ENCODE data around the gene RTL1. TPM values are rescaled to one million over a fixed set of nuclear protein-coding genes. Genes with fewer than 3 reads are reported as not detected.

Gene RTL1
- total RNA-seq, 1 experiment from 2014 or later: not detected

- Histone ChIP-seq H2AK5ac (ENCODE audit: insufficient read length, low read length) (no peak overlapping the region), H3K9me3 (ENCODE audit: control insufficient read depth, low read depth, low read length) (no peaks in the 10 kb centered on the region), H3K9ac (ENCODE audit: extremely low read depth, insufficient read length, low read length) (no peak overlapping the region), H3K23me2 (ENCODE audit: insufficient read length, low read depth, low read length, poor library complexity, severe bottlenecking) (no peaks in the 10 kb centered on the region), H3K79me1 (ENCODE audit: insufficient read depth, low read depth, low read length, poor library complexity, severe bottlenecking) (no peaks in the 10 kb centered on the region), H2BK5ac (ENCODE audit: insufficient read length, low read length) (no peak overlapping the region), H3K14ac (ENCODE audit: insufficient read depth, low read length) (no peak overlapping the region), H4K8ac (replicated peaks; ENCODE audit: insufficient read length, low read depth, low read length) (no peak overlapping the region), H2BK20ac (ENCODE audit: low read depth, low read length, poor library complexity, severe bottlenecking) (no peak overlapping the region), H2BK15ac (ENCODE audit: low read depth, low read length) (no peak overlapping the region), H3K18ac (ENCODE audit: insufficient read length, low read depth, low read length) (no peak overlapping the region), H2BK12ac (ENCODE audit: insufficient read length, low read depth, low read length) (no peak overlapping the region), H3K56ac (ENCODE audit: insufficient read length, low read depth, low read length) (no peak overlapping the region), H3K79me2 (ENCODE audit: insufficient read depth, low read length) (no peaks in the 10 kb centered on the region), H2AFZ (ENCODE audit: low read length) (no peak overlapping the region), H2BK120ac (ENCODE audit: low read depth, low read length, poor library complexity, severe bottlenecking) (no peak overlapping the region), H3K4me2 (ENCODE audit: insufficient read depth, insufficient read length, low read length) (no peak overlapping the region), H4K20me1 (ENCODE audit: control insufficient read depth, insufficient read depth, insufficient read length) (no peaks in the 10 kb centered on the region), H4K5ac (ENCODE audit: insufficient read length, low read depth, low read length) (no peak overlapping the region), H3K27ac (ENCODE audit: insufficient read length, low read depth, low read length) (no peak overlapping the region), H3K23ac (ENCODE audit: insufficient read length, low read depth, low read length) (no peak overlapping the region), H3T11ph (ENCODE audit: low read length) (no peak overlapping the region), H3K4me1 (ENCODE audit: insufficient read depth, low read length) (no peaks in the 10 kb centered on the region), H3K4ac (ENCODE audit: low read depth, low read length) (no peak overlapping the region), H3K27me3 (ENCODE audit: insufficient read depth, low read length) (no peaks in the 10 kb centered on the region), H4K91ac (ENCODE audit: insufficient read length, low read depth, low read length) (no peak overlapping the region)
- Mint-ChIP-seq H3K4me1 (peaks cover 0 to 4% of the 10 kb centered on the region in 2 experiments; a peak in 1 of 4 replicates), H3K27me3 (ENCODE audit: low read depth) (peaks cover 5% of the 10 kb centered on the region), H3K4me3 (no peak overlapping the region), H3K36me3 (ENCODE audit: insufficient read depth in 1 of 3, low read depth in 3 of 3) (no peaks in the 10 kb centered on the region), H3K27ac (no peak overlapping the region), H3K9me3 (no peaks in the 10 kb centered on the region; a peak in 1 of 5 replicates)
- no CpG with 5 or more reads among the region's 14 CpGs for WGBS (ENCODE audit: extremely low coverage, insufficient read length, low lambda C conversion rate)
- no peak for TF ChIP-seq CTCF (conservative IDR thresholded peaks at IDR 0.05)
- no peak for DNase-seq
Observed at GRCh38 chr14:100851946-100852620, 51.4 kb downstream of the RTL1 start.

All from H9 (cell line).